Type B pancreatic cell (in vitro differentiated cells): ENCODE data around the gene GRK5. TPM values are rescaled to one million over a fixed set of nuclear protein-coding genes. Genes with fewer than 3 reads are reported as not detected.

Experiments
- DNase-seq: peaks from one replicate; pipeline ENCODE4 v3.0.0; 2021; ENCODE audit warnings: mixed read lengths; ENCODE audit not compliant: unreplicated experiment; ENCODE audit errors: extremely low spot score
- H3K27ac Mint-ChIP-seq: 2 replicates; pipeline ENCODE4 v1.8.0; 2021; ENCODE audit warnings: mild to moderate bottlenecking, mixed read lengths
- H3K27me3 Mint-ChIP-seq: 2 replicates; pipeline ENCODE4 v1.8.0; 2021; ENCODE audit warnings: mixed read lengths
- H3K36me3 Mint-ChIP-seq: 2 replicates; pipeline ENCODE4 v1.8.0; 2021; ENCODE audit warnings: mixed read lengths
- H3K4me1 Mint-ChIP-seq: one replicate; pipeline ENCODE4 v1.8.0; 2021; ENCODE audit warnings: mixed read lengths; ENCODE audit not compliant: unreplicated experiment
- H3K4me3 Mint-ChIP-seq: 2 replicates; pipeline ENCODE4 v1.8.0; 2021; ENCODE audit warnings: mild to moderate bottlenecking, mixed read lengths
- H3K9me3 Mint-ChIP-seq: 2 replicates; pipeline ENCODE4 v1.8.0; 2021; ENCODE audit warnings: mixed read lengths
- total RNA-seq: library from RNA; stranded (reverse); gene quantifications from 2 replicates; pipeline ENCODE4 v1.2.1, GENCODE V29; 2021; ENCODE audit warnings: low replicate concordance
- TF ChIP-seq, protein P1 (sequence below): fragments of 200-600 bp; sonication (generic); conservative IDR thresholded peaks from 2 replicates; pipeline ENCODE4 v1.5.0; 2021; ENCODE audit warnings: antibody characterized with exemption, mild to moderate bottlenecking

The GRK5 gene
- total RNA-seq, 1 donor from 2014 or later = 24.8 TPM

DNA sequence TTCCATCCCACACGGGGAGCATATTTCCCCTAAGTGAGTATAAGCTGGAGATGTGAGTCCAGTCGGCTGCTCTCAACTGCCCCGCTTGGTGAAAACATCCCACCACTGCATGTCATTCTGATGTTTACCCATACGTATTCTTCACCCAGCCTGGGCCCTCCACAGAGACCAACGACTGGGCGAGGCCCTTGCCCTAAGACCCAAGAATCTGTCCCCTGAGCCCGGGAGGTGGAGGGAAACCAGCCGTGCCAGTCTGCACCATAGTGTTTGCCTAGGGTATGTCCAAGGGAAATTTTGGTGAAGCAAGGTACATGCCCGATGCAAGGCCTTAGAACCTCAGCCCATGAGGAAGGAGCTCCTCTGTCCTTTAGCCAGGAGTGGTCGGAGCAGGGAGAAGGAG lies 267.2 kb downstream of the GRK5 start:
- TF ChIP-seq, protein P1, sequence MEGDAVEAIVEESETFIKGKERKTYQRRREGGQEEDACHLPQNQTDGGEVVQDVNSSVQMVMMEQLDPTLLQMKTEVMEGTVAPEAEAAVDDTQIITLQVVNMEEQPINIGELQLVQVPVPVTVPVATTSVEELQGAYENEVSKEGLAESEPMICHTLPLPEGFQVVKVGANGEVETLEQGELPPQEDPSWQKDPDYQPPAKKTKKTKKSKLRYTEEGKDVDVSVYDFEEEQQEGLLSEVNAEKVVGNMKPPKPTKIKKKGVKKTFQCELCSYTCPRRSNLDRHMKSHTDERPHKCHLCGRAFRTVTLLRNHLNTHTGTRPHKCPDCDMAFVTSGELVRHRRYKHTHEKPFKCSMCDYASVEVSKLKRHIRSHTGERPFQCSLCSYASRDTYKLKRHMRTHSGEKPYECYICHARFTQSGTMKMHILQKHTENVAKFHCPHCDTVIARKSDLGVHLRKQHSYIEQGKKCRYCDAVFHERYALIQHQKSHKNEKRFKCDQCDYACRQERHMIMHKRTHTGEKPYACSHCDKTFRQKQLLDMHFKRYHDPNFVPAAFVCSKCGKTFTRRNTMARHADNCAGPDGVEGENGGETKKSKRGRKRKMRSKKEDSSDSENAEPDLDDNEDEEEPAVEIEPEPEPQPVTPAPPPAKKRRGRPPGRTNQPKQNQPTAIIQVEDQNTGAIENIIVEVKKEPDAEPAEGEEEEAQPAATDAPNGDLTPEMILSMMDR = no peak
- DNase-seq = no peak
- H3K27ac Mint-ChIP-seq = no peak overlapping the region
- H3K4me1 Mint-ChIP-seq = peaks cover 9% of the 10 kb centered on the region
- peaks cover 46% of the 10 kb centered on the region for H3K27me3 Mint-ChIP-seq
- H3K36me3 Mint-ChIP-seq = no peaks in the 10 kb centered on the region
- H3K4me3 Mint-ChIP-seq = no peak overlapping the region
- no peaks in the 10 kb centered on the region for H3K9me3 Mint-ChIP-seq

DNA sequence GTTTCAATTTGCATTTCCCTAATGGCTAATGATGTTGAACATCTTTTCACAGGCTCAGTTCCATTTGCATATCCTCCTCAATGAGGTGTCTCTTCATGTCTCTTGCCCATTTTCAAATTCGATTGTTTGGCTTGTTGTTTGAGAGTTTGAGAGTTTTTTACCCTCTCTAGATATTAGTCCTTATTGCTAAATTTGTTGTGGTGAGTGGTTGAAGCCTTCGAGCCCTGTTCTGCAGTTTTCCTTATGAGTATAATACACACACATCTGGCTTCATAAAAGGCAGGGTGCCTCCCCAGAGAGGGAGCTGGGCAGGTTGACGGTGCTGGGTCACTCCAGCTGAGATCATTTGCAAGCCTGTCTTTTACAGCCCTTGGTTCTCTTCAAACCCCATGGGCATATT lies 270.1 kb downstream of the GRK5 start:
- TF ChIP-seq, protein P1 = no peak
- peaks cover 44% of the 10 kb centered on the region for H3K27me3 Mint-ChIP-seq
- H3K4me1 Mint-ChIP-seq = peaks cover 9% of the 10 kb centered on the region
- H3K36me3 Mint-ChIP-seq = no peaks in the 10 kb centered on the region
- H3K9me3 Mint-ChIP-seq = no peaks in the 10 kb centered on the region
- no peak for DNase-seq
- no peak overlapping the region for H3K4me3 Mint-ChIP-seq
- H3K27ac Mint-ChIP-seq = no peak overlapping the region

DNA sequence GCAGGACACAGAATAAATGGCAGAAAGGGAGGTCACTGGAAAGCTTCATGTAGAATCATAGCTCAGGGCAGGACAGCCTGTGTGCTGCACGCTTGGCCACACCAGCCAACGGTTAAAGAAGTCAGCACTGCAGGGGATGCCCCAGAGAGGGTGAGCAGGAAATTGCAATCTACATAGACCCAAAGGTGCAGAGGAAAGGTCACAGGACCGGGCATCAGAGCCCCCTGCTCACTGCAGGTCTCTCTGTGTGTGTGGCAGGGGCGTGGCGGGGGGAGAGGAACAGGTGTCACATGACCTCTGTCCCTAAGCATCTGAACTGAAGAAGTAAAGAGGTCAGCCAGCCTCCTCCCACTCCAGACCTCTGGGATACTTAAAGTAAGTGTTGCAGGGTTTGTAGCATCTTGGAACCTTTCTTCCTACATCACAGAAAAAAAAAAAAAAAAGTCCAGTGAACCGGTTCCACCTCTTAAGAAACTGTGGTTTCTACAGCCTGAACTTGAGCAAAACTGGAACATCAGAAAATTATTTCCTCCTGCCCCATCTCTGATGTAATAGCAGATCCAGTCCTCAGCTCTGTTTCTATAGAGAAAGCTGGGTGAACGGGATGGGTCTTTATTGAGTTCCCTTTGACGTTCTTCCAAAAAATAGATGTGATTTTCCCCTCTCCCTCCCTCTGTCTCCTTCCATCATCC lies 270.9 kb downstream of the GRK5 start:
- H3K27ac Mint-ChIP-seq = no peak overlapping the region
- H3K4me1 Mint-ChIP-seq = peaks cover 9% of the 10 kb centered on the region
- H3K4me3 Mint-ChIP-seq = no peak overlapping the region
- H3K36me3 Mint-ChIP-seq = no peaks in the 10 kb centered on the region
- H3K9me3 Mint-ChIP-seq = no peaks in the 10 kb centered on the region
- peaks cover 44% of the 10 kb centered on the region for H3K27me3 Mint-ChIP-seq
- TF ChIP-seq, protein P1 = no peak
- no peak for DNase-seq

DNA sequence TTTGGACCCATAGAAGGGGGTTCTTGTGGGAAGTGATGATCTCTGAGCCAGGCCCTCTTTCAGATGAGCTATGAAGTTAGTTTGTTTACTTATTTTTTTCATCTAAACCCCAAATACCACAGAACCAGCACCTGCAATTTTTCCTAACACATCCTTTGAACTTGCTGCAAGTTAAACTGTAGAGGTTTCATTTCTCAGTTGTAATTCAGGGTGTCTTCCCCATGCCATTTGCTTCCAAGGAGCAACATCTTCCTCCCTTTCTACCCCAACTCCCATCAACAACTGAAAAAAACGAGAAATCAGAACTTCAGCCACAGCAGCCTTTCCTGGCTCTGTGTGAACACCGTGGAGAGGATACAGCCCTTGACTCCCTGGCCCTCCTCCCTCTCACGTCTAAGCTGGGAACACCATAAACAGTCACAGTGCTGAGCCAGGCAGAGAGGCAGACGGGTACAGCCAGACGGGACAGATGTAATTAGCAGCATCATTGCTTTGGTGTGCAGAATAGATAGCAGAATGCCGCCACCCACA lies 271.5 kb downstream of the GRK5 start:
- Mint-ChIP-seq H3K27me3 (peaks cover 44% of the 10 kb centered on the region), H3K4me1 (peaks cover 9% of the 10 kb centered on the region), H3K9me3 (no peaks in the 10 kb centered on the region), H3K27ac (no peak overlapping the region), H3K4me3 (no peak overlapping the region), H3K36me3 (no peaks in the 10 kb centered on the region)
- no peak for DNase-seq
- TF ChIP-seq, protein P1 = no peak

DNA sequence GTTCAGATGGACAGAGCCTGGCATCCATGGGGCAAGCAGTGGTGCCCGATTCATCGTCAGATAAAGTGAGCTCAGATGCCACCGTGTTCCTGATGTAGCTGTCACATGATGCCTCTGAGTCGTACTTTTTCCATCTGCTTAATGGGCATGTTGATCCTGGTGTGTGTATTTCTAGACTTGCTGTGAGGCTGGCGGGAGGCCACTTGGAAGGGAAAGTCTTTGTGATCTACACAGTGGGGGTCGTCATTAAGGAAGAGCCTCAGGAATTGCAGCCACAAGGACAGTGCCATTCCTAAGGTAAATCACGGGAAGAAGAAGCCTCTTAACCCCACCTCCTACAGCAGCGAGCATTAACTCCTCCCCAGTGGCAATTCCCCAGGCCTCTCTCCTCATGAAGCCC lies 272.2 kb downstream of the GRK5 start:
- Mint-ChIP-seq H3K9me3 (no peaks in the 10 kb centered on the region), H3K36me3 (no peaks in the 10 kb centered on the region), H3K27ac (no peak overlapping the region), H3K4me1 (peaks cover 9% of the 10 kb centered on the region), H3K27me3 (peaks cover 44% of the 10 kb centered on the region), H3K4me3 (no peak overlapping the region)
- DNase-seq = no peak
- TF ChIP-seq, protein P1 = no peak
